Measurements from ENCODE around the gene B3GALT4.
"Not testable (repeated sequence)": the region's sequence is repeated elsewhere in the genome, so short reads cannot be mapped to it uniquely, and the experiment has no call there.

Gene B3GALT4

DNA sequence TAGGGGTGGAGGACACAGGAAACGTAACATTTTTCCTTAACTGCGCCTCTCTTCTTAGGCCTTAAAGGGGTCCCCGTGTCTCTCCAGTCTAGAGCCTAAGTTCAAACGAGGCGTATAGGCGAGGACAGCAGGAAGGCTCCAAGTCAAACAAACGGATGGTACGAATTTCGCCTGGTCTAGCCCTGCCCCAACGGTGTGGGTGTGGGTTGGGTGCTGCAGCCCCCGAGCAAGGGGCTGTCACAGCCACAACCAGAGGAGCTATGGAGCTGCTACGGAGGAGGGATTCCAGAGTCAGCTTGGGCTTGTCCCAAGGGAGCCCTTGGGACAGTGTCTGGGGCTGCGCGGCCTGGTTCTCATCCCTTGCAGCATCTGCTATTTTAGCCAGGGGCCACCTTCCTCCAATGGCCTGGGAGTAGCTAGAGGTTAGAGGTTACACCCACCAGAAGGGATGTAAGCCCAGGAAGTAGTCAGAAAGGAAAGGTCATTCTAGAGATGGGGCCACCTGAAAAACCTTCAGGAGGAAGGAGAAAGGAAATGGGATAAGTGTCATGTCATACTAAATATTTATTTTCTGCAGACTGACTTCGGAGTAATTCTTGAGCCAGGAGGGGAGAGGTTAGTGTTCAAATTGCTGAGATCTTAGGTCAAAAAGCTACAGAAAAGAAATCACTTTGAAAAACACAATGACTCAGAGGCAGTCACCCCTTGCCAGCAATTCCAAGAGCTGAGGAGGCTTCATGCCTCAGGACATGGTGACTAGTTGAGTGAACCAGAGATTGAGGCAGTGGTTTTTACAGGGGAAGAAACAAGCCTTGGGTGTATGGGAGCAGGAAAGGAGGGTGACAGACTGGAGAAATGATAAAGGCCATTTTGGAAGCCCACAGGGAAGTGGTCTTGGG lies 26.9 kb upstream of the B3GALT4 start:
- Histone ChIP-seq H3K4me2 (ENCODE audit: low read length) (peak overlapping the region; percentile 96), H3K27me3 (ENCODE audit: control insufficient read depth, insufficient read depth, low read length) (no peaks in the 10 kb centered on the region), H3K36me3 (ENCODE audit: insufficient read depth, low read length) (peaks cover 10% of the 10 kb centered on the region), H3K9ac (ENCODE audit: low read depth, low read length) (peak overlapping the region; percentile 90), H3K9me3 (replicated peaks; ENCODE audit: low read length) (no peaks in the 10 kb centered on the region), H3K4me3 (ENCODE audit: low read length) (peak overlapping the region; percentile 81), H3K4me1 (ENCODE audit: control insufficient read depth, insufficient read depth, low read length) (peaks cover 29% of the 10 kb centered on the region)

DNA sequence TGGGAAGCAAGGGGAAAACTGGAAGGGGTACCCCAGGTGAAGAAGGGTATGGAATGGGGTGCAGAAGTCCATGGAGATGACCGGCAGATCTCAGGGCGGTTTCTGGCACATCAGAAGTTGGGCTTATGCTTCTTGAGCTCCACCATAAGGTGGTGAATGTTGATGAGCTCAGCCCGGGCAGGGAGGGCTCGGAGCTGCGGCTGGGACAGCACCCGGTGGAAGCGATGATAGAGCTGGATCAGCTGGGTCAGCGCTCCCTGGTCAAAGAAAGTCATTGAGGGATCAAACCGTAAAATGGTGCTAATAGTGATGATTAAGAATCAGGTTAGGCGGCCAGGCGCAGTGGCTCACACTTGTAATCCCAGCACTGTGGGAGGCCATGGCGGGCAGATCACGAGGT lies 26.2 kb upstream of the B3GALT4 start:
- Histone ChIP-seq H3K9ac (ENCODE audit: low read depth, low read length) (no peak overlapping the region), H3K9me3 (replicated peaks; ENCODE audit: low read length) (no peaks in the 10 kb centered on the region), H3K4me1 (ENCODE audit: control insufficient read depth, insufficient read depth, low read length) (peaks cover 29% of the 10 kb centered on the region), H3K36me3 (ENCODE audit: insufficient read depth, low read length) (peaks cover 10% of the 10 kb centered on the region), H3K4me2 (ENCODE audit: low read length) (peak overlapping the region; percentile 96), H3K4me3 (ENCODE audit: low read length) (peak overlapping the region; percentile 51), H3K27me3 (ENCODE audit: control insufficient read depth, insufficient read depth, low read length) (no peaks in the 10 kb centered on the region)

GRCh38 chr6:33251395-33252012 lies 25.4 kb upstream of the B3GALT4 start:
- Histone ChIP-seq H3K27me3 (ENCODE audit: control insufficient read depth, insufficient read depth, low read length) (no peaks in the 10 kb centered on the region), H3K4me2 (ENCODE audit: low read length) (no peak overlapping the region), H3K4me3 (ENCODE audit: low read length) (no peak overlapping the region), H3K4me1 (ENCODE audit: control insufficient read depth, insufficient read depth, low read length) (peaks cover 29% of the 10 kb centered on the region), H3K9me3 (replicated peaks; ENCODE audit: low read length) (no peaks in the 10 kb centered on the region), H3K9ac (ENCODE audit: low read depth, low read length) (no peak overlapping the region), H3K36me3 (ENCODE audit: insufficient read depth, low read length) (peaks cover 10% of the 10 kb centered on the region)

DNA sequence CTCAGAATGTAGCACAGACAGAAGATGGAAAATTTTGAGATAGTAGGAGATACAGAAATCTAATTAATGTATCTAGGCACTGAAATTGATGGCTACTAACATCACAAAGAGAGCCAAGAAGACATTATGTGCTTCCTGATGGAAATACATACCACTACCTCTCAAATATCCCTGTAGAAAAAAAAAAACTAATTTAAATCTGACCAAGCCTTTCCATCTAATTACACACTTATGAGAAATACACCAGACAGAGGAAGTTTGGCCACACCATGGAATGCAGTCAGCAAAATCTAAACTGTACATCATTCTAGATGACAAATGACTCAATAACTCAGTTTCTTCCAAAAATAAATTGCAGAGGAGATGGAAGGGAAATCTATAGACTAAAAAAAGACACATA lies 24.2 kb upstream of the B3GALT4 start:
- H3K9me3 ChIP-seq (replicated peaks; ENCODE audit: low read length) = no peaks in the 10 kb centered on the region
- no peak overlapping the region for H3K4me2 ChIP-seq (ENCODE audit: low read length)
- H3K36me3 ChIP-seq (ENCODE audit: insufficient read depth, low read length) = peaks cover 10% of the 10 kb centered on the region

GRCh38 chr6:33254591-33254990 lies 22.3 kb upstream of the B3GALT4 start:
- Histone ChIP-seq H3K4me2 (ENCODE audit: low read length) (no peak overlapping the region), H3K9me3 (replicated peaks; ENCODE audit: low read length) (no peaks in the 10 kb centered on the region), H3K9ac (ENCODE audit: low read depth, low read length) (no peak overlapping the region), H3K4me1 (ENCODE audit: control insufficient read depth, insufficient read depth, low read length) (peaks cover 18% of the 10 kb centered on the region), H3K4me3 (ENCODE audit: low read length) (no peak overlapping the region), H3K27me3 (ENCODE audit: control insufficient read depth, insufficient read depth, low read length) (no peaks in the 10 kb centered on the region), H3K36me3 (ENCODE audit: insufficient read depth, low read length) (peaks cover 10% of the 10 kb centered on the region)

More for the DNA sequence above, 24.2 kb upstream of the B3GALT4 start:
- Histone ChIP-seq H3K4me1 (ENCODE audit: control insufficient read depth, insufficient read depth, low read length) (peaks cover 29% of the 10 kb centered on the region), H3K27me3 (ENCODE audit: control insufficient read depth, insufficient read depth, low read length) (no peaks in the 10 kb centered on the region), H3K9ac (ENCODE audit: low read depth, low read length) (no peak overlapping the region), H3K4me3 (ENCODE audit: low read length) (no peak overlapping the region)

- Histone ChIP-seq H3K4me3 (ENCODE audit: low read length) (no peak overlapping the region), H3K4me2 (ENCODE audit: low read length) (no peak overlapping the region), H3K9ac (ENCODE audit: low read depth, low read length) (no peak overlapping the region), H3K4me1 (ENCODE audit: control insufficient read depth, insufficient read depth, low read length) (peaks cover 16% of the 10 kb centered on the region), H3K27me3 (ENCODE audit: control insufficient read depth, insufficient read depth, low read length) (no peaks in the 10 kb centered on the region), H3K9me3 (replicated peaks; ENCODE audit: low read length) (no peaks in the 10 kb centered on the region), H3K36me3 (ENCODE audit: insufficient read depth, low read length) (peaks cover 15% of the 10 kb centered on the region)
Observed at GRCh38 chr6:33259032-33259431, 17.9 kb upstream of the B3GALT4 start.

GRCh38 chr6:33262490-33262889 lies 14.4 kb upstream of the B3GALT4 start:
- H3K4me3 ChIP-seq (ENCODE audit: low read length); H3K27me3 ChIP-seq (ENCODE audit: control insufficient read depth, insufficient read depth, low read length); H3K9ac ChIP-seq (ENCODE audit: low read depth, low read length); H3K9me3 ChIP-seq (replicated peaks; ENCODE audit: low read length); H3K4me2 ChIP-seq (ENCODE audit: low read length): not testable (repeated sequence)
- H3K4me1 ChIP-seq (ENCODE audit: control insufficient read depth, insufficient read depth, low read length) = peaks cover 16% of the 10 kb centered on the region
- peaks cover 42% of the 10 kb centered on the region for H3K36me3 ChIP-seq (ENCODE audit: insufficient read depth, low read length)

DNA sequence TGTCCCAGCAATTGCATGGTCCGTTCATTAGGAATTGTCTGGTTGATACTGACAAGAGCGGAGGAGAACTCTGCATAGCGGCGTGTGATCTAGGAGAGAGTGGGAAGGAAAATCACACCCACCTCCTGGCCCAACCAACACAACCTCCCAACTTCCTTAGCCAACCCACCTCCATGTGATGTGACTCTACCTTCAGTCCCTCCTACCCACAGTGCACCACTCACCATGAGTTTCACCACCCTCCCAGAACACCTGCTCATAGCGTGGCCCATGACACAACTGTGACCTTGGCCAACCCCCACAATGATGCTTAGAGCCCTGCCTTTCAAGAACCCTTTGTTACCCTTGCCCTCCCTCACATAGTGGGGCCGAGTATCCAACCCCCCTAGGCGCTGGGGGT lies 12.9 kb upstream of the B3GALT4 start:
- Histone ChIP-seq H3K4me3 (ENCODE audit: low read length) (no peak overlapping the region), H3K9ac (ENCODE audit: low read depth, low read length) (no peak overlapping the region), H3K4me1 (ENCODE audit: control insufficient read depth, insufficient read depth, low read length) (peaks cover 16% of the 10 kb centered on the region), H3K27me3 (ENCODE audit: control insufficient read depth, insufficient read depth, low read length) (no peaks in the 10 kb centered on the region), H3K9me3 (replicated peaks; ENCODE audit: low read length) (no peaks in the 10 kb centered on the region), H3K4me2 (ENCODE audit: low read length) (no peak overlapping the region), H3K36me3 (ENCODE audit: insufficient read depth, low read length) (peaks cover 56% of the 10 kb centered on the region)

DNA sequence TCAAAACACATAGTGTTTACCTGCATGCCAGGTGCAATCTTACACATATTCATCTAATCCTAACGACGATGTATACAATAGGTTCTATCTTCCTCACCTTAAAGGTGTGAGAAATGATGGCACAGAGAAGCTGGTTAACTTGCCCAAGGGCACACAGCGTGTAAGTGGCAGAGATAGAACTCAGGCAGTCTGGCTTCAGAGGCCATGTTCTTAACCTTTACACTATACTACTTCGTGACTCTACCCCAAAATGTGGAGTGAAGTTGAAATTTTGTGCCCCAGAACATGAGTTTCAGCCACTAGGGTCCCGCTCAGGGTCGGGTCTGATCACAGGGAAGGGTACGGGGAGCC lies 5.8 kb upstream of the B3GALT4 start:
- no peaks in the 10 kb centered on the region for H3K27me3 ChIP-seq (ENCODE audit: control insufficient read depth, insufficient read depth, low read length)
- no peaks in the 10 kb centered on the region for H3K9me3 ChIP-seq (replicated peaks; ENCODE audit: low read length)
- H3K4me3 ChIP-seq (ENCODE audit: low read length) = peak overlapping the region; percentile 88
- peaks cover 32% of the 10 kb centered on the region for H3K4me1 ChIP-seq (ENCODE audit: control insufficient read depth, insufficient read depth, low read length)
- peak overlapping the region; percentile 97 for H3K9ac ChIP-seq (ENCODE audit: low read depth, low read length)
- H3K4me2 ChIP-seq (ENCODE audit: low read length) = peak overlapping the region; percentile 96
- peaks cover 74% of the 10 kb centered on the region for H3K36me3 ChIP-seq (ENCODE audit: insufficient read depth, low read length)

GRCh38 chr6:33271468-33272274 lies 5.3 kb upstream of the B3GALT4 start, which contains the start of the genes RPS18 and VPS52:
RPS18 (plus strand) TSS chr6:33272075; CDS start chr6:33272120, 45 bp downstream.
VPS52 (minus strand) TSS chr6:33271876; CDS start chr6:33271675, 201 bp downstream.
- peaks cover 38% of the 10 kb centered on the region for H3K4me1 ChIP-seq (ENCODE audit: control insufficient read depth, insufficient read depth, low read length)
- H3K27me3 ChIP-seq (ENCODE audit: control insufficient read depth, insufficient read depth, low read length) = no peaks in the 10 kb centered on the region
- peak within 1 kb of the TSS; percentile 97 for H3K9ac ChIP-seq (ENCODE audit: low read depth, low read length)
- no peaks in the 10 kb centered on the region for H3K9me3 ChIP-seq (replicated peaks; ENCODE audit: low read length)
- peaks cover 74% of the 10 kb centered on the region for H3K36me3 ChIP-seq (ENCODE audit: insufficient read depth, low read length)
- peak within 1 kb of the TSS; percentile 88 for H3K4me3 ChIP-seq (ENCODE audit: low read length)
- peak within 1 kb of the TSS; percentile 98 for H3K4me2 ChIP-seq (ENCODE audit: low read length)
